ENCODE results near the gene CSNK1E. TPM values are rescaled to one million over a fixed set of nuclear protein-coding genes. Genes with fewer than 3 reads are reported as not detected.

Gene CSNK1E
- total RNA-seq, 1 experiment from 2014 or later: 118 TPM

DNA sequence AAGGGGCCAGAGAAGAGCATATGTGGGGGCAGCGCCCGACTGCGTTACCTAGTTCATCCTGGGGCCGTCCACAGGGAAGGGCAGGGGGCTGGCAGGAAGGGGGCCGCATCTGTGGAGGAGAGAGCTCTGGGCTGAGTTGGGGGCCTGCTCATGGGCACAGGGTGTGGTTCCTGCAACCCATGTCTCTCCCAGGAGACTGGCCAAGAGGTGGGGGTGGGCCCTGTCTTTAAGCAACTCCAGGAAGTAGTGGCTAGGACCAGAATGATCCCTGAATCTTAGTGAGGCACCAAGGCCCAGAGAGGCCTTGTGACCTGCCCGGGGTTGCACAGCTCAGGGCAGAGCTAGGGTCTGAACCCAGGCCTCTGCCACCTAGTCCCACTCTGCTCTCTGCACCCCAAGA lies 21.9 kb downstream of the CSNK1E start:
- peaks cover 95% of the 10 kb centered on the region for H3K36me3 ChIP-seq
- no peaks in the 10 kb centered on the region for H3K9me3 ChIP-seq (replicated peaks)
- H3K27me3 ChIP-seq (replicated peaks): no peaks in the 10 kb centered on the region
- no peak overlapping the region for H3K27ac ChIP-seq
- no peak for DNase-seq (ENCODE audit: low read depth in 1 of 2, low spot score in 2 of 2)
- H3K4me1 ChIP-seq (replicated peaks): peaks cover 10% of the 10 kb centered on the region
- no peak overlapping the region for H3K4me3 ChIP-seq

DNA sequence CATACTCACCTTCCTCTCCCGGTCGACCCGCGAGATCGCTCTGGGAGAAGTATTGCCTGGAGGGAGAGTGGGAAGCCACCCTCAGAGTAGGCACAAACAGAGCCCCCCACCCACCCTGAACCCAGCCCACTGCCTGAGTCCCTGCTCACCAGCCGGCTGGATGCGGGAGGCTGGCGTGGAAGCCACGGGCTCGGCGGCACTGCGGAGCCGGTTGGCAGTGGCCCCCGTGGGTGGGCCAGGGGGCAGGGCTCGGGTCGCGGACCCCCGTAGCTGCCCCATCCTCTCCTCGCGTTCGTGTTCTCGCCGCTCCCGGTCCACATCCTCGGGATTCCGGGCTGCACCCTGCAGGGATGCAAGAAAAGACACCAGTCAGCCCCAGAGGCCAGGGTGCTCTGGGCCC lies 23.0 kb downstream of the CSNK1E start:
- H3K9me3 ChIP-seq (replicated peaks): no peaks in the 10 kb centered on the region
- no peaks in the 10 kb centered on the region for H3K27me3 ChIP-seq (replicated peaks)
- DNase-seq (ENCODE audit: low read depth in 1 of 2, low spot score in 2 of 2): no peak
- no peak overlapping the region for H3K27ac ChIP-seq
- peaks cover 95% of the 10 kb centered on the region for H3K36me3 ChIP-seq
- peaks cover 9% of the 10 kb centered on the region for H3K4me1 ChIP-seq (replicated peaks)
- no peak overlapping the region for H3K4me3 ChIP-seq

DNA sequence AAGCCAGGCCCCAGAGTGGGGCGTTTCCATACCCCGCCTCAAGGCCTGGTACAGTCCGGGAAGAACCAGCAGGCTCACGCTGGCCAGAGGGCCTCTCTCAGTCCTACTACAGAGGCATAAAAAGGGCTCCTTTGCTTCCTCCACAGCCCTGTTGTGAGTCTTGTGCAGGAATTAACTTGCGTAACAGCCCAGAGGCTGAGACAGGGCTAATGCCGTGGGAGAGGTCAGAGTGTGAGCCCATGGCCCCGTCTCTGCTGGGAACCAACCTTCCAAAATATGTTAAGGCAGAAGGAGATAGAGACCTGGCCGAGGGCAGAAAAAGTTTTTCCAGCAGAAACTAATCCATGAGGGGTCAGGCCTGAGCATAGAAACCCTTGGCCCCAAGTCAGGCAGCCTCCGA lies 24.5 kb downstream of the CSNK1E start:
- no peak for DNase-seq (ENCODE audit: low read depth in 1 of 2, low spot score in 2 of 2)
- Histone ChIP-seq H3K4me1 (replicated peaks) (no peaks in the 10 kb centered on the region), H3K9me3 (replicated peaks) (no peaks in the 10 kb centered on the region), H3K27ac (no peak overlapping the region), H3K36me3 (peaks cover 90% of the 10 kb centered on the region), H3K27me3 (replicated peaks) (no peaks in the 10 kb centered on the region), H3K4me3 (no peak overlapping the region)

DNA sequence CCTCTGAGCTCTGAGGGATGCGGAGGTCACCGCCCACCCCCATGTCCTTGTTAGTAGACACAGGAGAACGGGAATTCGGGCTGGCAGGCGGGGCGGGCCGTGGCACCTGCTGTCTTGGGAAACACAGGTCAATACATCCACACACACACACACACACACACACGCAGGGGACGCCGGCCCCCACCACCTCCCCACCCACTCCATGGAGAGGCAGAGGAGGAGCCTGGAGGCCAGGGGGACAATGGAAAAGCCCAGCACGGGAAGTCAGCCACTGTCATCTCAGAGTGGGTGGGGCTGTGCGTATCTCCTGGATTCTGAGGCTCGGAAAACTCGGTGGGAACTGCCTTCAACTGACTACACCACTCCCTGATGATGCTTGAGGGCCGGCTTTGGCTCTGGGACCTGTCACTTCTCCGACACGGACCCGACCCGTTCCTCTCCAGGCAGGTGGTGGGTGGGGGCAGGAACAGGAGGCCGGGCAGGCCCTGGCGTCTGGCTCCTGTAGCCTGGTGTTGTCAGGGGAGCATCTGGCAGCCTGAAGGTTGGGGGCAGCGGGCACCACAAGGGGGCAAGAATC lies 25.9 kb downstream of the CSNK1E start:
- Histone ChIP-seq H3K9me3 (replicated peaks) (no peaks in the 10 kb centered on the region), H3K36me3 (peaks cover 81% of the 10 kb centered on the region), H3K4me1 (replicated peaks) (no peaks in the 10 kb centered on the region), H3K4me3 (no peak overlapping the region), H3K27ac (no peak overlapping the region), H3K27me3 (replicated peaks) (no peaks in the 10 kb centered on the region)
- no peak for DNase-seq (ENCODE audit: low read depth in 1 of 2, low spot score in 2 of 2)

DNA sequence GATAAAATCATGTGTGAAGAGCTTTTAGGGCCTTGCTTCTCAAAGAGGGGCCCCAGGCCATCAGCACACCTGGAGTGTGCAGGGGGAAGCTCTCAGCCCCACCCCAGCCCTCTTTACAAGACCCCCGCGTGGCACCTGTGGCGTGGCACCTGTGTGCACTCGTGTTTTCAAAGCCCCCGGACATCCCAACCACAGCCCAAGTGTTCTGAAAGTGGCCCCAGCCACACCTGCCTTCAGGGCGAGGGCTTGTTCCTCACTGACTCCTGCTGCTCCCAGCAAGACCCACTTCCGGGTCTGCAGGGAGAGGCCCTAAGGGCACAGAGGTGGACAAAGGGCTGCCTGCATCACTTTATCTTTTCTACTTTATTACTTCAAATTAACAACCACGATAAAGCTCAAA lies 26.9 kb downstream of the CSNK1E start:
- Histone ChIP-seq H3K27ac (no peak overlapping the region), H3K9me3 (replicated peaks) (no peaks in the 10 kb centered on the region), H3K4me3 (no peak overlapping the region), H3K36me3 (peaks cover 71% of the 10 kb centered on the region), H3K27me3 (replicated peaks) (no peaks in the 10 kb centered on the region), H3K4me1 (replicated peaks) (no peaks in the 10 kb centered on the region)
- DNase-seq (ENCODE audit: low read depth in 1 of 2, low spot score in 2 of 2): no peak

DNA sequence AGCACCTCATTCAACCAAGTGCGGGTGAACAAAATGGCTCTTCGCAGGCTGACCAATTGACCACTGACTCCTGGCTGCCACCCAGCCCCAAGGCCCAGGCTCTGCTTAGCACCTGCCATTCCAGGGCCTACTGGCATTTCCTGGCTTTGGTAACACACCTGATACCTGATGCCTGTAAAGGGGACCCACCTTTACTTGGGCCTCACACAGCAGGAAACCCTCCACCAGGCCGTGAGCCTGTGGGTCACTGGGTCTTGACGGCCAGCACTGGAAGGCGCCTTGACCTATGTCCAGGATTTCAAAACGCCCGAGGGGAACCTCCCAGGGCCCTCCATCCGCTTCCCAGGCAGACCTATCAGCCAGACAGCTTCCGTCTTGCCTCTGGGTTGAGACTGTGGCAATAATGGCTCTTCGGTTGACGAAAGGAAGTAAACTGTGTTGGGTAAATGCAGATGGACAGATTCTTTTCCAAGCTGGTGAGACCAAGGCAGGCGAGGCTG lies 27.6 kb downstream of the CSNK1E start:
- Histone ChIP-seq H3K27me3 (replicated peaks) (no peaks in the 10 kb centered on the region), H3K9me3 (replicated peaks) (no peaks in the 10 kb centered on the region), H3K36me3 (peaks cover 64% of the 10 kb centered on the region), H3K27ac (no peak overlapping the region), H3K4me1 (replicated peaks) (no peaks in the 10 kb centered on the region), H3K4me3 (no peak overlapping the region)
- DNase-seq (ENCODE audit: low read depth in 1 of 2, low spot score in 2 of 2): no peak

DNA sequence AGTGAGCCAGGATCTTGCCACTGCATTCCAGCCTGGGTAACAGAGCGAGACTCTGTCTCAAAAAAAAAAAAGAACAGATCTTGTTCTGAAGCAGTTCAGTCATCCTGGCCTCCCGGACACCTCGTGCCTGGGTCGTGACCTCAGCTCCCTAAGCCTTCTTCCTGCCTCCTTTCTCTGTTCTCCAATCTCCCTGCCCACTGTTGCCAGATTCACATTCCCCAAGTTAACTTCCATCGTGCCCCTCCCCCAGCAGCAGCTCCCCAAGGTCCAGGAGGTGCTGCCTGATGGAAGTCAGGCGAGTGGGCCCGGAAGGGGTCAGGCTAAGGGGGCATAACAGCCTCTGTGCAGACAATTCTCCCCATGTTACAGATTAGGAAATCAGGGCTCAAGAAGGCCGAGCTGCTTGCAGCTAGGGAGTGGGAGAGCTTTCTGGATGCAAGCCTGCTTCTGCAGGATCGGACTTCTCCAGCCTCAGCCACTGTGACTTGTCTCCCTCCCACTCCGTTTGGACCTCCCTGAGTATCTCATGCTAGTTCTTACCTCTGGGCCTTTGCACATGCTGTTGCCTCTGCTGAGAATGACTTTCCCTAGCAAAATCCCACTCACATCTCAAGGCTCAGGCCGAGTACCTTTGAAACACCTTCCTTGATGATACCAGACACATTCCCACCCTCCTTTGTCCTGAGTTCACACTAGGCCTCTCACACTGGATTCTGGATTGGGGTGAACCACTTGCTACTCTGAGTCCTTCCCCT lies 30.1 kb downstream of the CSNK1E start:
- Histone ChIP-seq H3K36me3 (peaks cover 39% of the 10 kb centered on the region), H3K4me3 (no peak overlapping the region), H3K27ac (no peak overlapping the region), H3K9me3 (replicated peaks) (no peaks in the 10 kb centered on the region), H3K4me1 (replicated peaks) (peaks cover 10% of the 10 kb centered on the region), H3K27me3 (replicated peaks) (no peaks in the 10 kb centered on the region)
- DNase-seq (ENCODE audit: low read depth in 1 of 2, low spot score in 2 of 2): no peak

DNA sequence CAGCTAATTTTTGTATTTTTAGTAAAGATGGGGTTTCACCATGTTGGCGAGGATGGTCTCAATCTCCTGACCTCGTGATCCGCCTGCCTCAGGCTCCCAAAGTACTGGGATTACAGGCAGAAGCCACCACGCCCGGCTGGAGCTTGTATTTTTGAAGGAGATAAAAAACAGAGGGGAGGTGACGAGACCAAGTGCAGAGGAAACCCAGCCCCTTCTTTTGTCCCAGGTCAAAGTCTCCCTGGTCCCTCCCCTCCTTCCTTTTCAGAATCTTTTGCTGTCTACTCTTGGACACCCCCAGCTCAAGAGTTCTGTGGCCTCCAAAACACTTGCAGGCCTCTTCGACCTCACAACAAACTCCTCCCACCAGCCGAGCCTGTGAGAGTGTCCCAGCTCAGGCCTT lies 32.2 kb downstream of the CSNK1E start:
- Histone ChIP-seq H3K36me3 (peaks cover 23% of the 10 kb centered on the region), H3K9me3 (replicated peaks) (no peaks in the 10 kb centered on the region), H3K27me3 (replicated peaks) (no peaks in the 10 kb centered on the region), H3K4me1 (replicated peaks) (peaks cover 10% of the 10 kb centered on the region), H3K4me3 (no peak overlapping the region), H3K27ac (no peak overlapping the region)
- DNase-seq (ENCODE audit: low read depth in 1 of 2, low spot score in 2 of 2): no peak

DNA sequence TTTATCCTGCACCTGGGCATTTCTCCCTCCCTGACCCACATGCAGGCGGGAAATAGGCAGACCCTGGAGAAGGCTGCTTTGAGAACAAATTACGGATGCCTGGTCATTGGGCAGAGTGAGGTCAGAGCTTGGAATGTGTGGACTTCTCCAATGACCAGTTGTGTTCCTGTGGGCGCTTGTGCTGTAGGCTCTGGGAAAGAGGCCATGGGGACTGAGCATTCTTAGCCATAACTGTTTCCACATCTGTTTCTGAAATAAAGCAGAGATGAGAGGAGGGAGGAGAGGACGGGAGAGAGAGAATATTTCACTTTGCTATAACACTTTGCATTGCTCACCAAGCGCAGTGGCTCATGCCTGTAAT lies 33.2 kb downstream of the CSNK1E start:
- no peak for DNase-seq (ENCODE audit: low read depth in 1 of 2, low spot score in 2 of 2)
- H3K9me3 ChIP-seq (replicated peaks): no peaks in the 10 kb centered on the region
- H3K27ac ChIP-seq: no peak overlapping the region
- H3K4me1 ChIP-seq (replicated peaks): peaks cover 10% of the 10 kb centered on the region
- no peaks in the 10 kb centered on the region for H3K27me3 ChIP-seq (replicated peaks)
- H3K36me3 ChIP-seq: peaks cover 13% of the 10 kb centered on the region; the same call in 1 of the 2 replicates
- H3K4me3 ChIP-seq: no peak overlapping the region

DNA sequence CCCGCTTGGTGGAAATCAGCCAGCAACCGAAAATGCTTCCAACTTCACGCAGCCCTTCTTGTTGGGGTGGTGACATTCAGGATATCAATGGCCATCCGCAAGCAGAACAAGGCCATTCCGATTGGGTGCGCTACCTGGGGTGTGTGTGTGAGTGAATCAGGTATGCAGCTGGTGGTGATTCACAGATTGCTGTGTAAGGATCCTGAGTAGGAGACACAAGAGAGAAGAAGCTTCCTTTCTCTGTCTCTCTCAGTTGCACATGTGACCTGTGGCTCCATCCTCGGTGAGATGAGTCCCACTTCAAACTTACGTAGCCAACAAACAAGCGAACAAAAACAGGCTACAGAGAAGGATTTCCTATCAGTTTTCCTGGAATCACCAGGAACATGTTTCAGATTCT lies 34.8 kb downstream of the CSNK1E start:
- no peaks in the 10 kb centered on the region for H3K9me3 ChIP-seq (replicated peaks)
- DNase-seq (ENCODE audit: low read depth in 1 of 2, low spot score in 2 of 2): no peak
- peaks cover 2% of the 10 kb centered on the region; the same call in 1 of the 2 replicates for H3K36me3 ChIP-seq
- H3K4me3 ChIP-seq: no peak overlapping the region
- H3K4me1 ChIP-seq (replicated peaks): peaks cover 10% of the 10 kb centered on the region
- no peaks in the 10 kb centered on the region for H3K27me3 ChIP-seq (replicated peaks)
- H3K27ac ChIP-seq: no peak overlapping the region

DNA sequence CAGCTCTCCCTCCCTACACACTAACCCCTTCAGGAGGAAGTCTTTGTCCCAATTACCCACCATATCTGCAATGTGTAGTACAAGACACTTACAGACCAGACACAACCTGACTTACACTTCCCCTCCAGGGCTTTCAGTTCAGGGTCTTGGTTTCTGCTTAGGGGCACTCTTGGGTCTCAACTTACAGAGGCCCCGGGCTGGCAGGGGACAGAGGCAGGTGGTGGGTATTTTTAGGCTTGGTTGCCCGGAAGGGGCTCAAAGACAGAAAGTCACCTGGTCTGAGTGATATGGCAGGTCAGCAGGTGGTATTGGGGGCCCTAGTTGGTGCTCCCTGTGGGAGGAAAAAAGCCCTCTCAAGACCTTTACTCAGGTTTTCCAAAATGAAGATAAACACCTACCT lies 41.1 kb downstream of the CSNK1E start:
- Histone ChIP-seq H3K27me3 (replicated peaks) (no peaks in the 10 kb centered on the region), H3K27ac (no peak overlapping the region), H3K4me1 (replicated peaks) (peaks cover 17% of the 10 kb centered on the region), H3K4me3 (no peak overlapping the region), H3K36me3 (peaks cover 11% of the 10 kb centered on the region), H3K9me3 (replicated peaks) (no peaks in the 10 kb centered on the region)
- no peak for DNase-seq (ENCODE audit: low read depth in 1 of 2, low spot score in 2 of 2)

DNA sequence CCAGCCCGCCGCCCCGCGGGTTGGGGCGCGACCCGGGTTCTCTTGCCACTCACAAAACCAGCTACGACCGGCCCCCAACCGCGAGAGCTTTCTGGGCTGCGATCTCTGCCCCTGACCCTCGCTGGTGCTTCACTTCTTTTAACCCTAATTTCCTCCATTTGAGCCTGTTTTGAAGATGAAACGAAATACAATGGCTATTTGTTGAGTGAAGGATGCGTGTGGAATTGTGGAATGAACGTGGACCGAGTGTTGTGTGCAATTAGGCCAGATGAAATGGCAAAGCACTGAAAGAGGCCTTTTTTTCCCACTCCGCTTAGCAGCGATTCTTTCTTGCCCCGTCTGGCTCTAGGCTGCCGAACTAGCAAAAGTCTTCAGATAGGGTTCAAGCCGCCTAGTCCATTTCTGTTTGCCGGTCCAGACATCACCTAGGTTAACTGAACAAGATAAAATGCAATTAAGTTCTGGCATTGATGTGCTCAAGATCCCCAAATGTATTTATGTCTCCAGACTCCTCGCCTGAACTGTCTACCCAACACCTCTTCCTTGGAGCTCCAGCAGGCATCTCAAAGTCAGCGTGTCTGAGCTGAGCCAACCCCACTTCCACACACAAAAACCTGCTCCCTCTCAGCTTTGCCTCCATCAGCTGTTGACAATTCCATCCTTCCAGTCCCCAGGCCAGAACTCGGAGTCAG lies 44.0 kb downstream of the CSNK1E start:
- peak overlapping the region; percentile 99 for H3K4me3 ChIP-seq
- DNase-seq (ENCODE audit: low read depth in 1 of 2, low spot score in 2 of 2): peak in 1 of 2 experiments; percentile 44

DNA sequence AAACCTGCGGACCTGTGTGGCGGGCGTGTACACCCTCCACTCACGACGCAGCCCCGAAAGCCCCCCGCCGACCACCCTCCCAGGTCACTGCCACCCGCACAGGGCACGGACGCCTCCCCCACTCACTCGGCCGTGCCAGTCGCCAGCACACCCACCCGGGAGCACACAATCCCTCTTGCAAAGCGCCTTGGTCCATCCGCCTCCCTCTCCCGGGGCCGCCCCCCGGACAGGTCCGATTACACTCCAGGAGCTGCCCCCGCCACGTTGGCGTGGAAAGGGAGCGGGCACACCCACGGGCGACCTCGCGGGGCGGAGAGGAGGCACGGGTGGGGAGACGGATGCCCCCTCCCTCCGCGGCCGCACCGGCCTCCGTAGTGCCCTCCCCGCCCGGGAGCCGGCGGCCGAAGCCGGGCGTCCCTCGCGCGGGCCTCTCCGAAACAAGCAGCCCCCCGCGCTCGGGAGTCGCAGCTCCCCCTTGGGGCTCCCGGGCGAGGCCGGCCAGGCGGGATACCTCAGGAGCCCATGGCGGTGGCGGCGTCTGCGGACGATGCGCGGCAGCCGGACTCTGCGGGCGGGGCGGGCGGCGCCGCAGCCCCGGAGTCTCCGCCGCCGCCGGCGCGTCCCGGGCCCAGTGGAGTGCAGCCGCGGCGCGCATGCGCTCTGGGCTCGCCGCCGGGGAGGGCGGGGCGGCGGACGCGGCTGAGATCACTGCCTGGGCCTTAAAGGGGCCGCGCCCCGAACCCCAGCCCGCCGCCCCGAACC lies 44.7 kb downstream of the CSNK1E start, which contains the start of gene TMEM184B:
TMEM184B (minus strand) TSS at position 638 of the 762 bp plus-strand sequence. CDS start 25,049 bp downstream, outside the sequence.
- peak within 1 kb of the TSS; percentile 99 for H3K4me3 ChIP-seq
- H3K36me3 ChIP-seq: peaks cover 26% of the 10 kb centered on the region
- peaks cover 35% of the 10 kb centered on the region for H3K4me1 ChIP-seq (replicated peaks)
- H3K27me3 ChIP-seq (replicated peaks): no peaks in the 10 kb centered on the region
- DNase-seq (ENCODE audit: low read depth in 1 of 2, low spot score in 2 of 2): peak; percentile 65 to 69
- H3K27ac ChIP-seq: peak within 1 kb of the TSS; percentile 82
- H3K9me3 ChIP-seq (replicated peaks): no peaks in the 10 kb centered on the region

More for the DNA sequence above, 44.0 kb downstream of the CSNK1E start:
- H3K27me3 ChIP-seq (replicated peaks): no peaks in the 10 kb centered on the region
- H3K4me1 ChIP-seq (replicated peaks): peaks cover 31% of the 10 kb centered on the region
- H3K36me3 ChIP-seq: peaks cover 26% of the 10 kb centered on the region
- peak overlapping the region; percentile 82 for H3K27ac ChIP-seq
- H3K9me3 ChIP-seq (replicated peaks): no peaks in the 10 kb centered on the region

All from SJSA1 (cell line).